Measurements from ENCODE around the gene SLC12A5.
A peak's percentile ranks its signal among the peaks of the same experiment; 100 is the strongest.
"Not testable (repeated sequence)": the region's sequence is repeated elsewhere in the genome, so short reads cannot be mapped to it uniquely, and the experiment has no call there.

The SLC12A5 gene

GRCh38 chr20:46028772-46029371 is at the start of gene SLC12A5:
TSS of gene SLC12A5 (plus strand) at chr20:46029215. CDS start at chr20:46029345, 130 bp downstream.
- no peak for DNase-seq (ENCODE audit: low spot score)

DNA sequence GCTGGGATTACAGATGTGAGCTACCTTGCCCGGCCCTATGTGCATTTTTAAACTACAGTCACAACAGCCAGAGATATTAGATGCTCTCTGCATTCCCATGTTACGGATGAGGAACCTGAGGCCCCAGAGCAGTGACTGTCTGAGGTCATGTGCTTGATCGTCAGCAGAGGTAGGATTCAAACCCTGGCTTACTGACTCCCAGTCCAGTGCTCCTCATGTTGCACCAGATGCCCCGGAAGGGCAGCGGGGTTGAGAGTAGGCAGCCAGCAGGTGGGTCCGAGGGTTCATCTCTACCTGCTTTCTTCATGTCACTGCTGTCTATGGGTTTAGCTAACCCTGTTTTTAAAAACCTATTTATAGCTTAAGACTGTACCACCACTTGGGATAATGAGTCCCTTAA is 47.8 kb upstream of the SLC12A5 start:
- no peak for DNase-seq (ENCODE audit: low spot score)

DNA sequence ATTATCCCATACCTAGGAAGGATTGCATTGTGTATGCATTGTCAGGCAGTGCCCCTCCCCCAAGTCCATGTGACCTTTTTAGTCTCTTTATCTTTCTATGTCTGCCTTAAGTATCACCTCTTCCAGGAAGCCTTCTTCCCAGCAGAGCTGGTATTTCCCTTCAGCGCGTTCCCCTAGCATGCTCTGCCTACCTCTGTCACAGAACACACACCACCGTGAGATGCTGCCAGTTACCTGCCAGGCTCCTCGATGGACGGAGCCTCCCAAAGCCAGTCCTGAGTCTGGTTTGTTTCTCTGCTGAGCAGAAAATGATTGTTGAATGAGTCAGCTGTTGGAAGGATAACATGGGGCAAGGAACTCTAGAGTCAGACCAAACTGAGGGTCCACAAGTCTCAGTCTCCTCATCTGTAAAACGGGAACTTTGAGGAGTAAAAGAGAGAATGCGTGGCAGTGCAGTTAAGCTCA is 45.7 kb upstream of the SLC12A5 start:
- DNase-seq (ENCODE audit: low spot score), result no peak

- no peak for DNase-seq (ENCODE audit: low spot score)
Measured at GRCh38 chr20:45985573-45985972, 43.4 kb upstream of the SLC12A5 start.

- peak; percentile 90 for DNase-seq (ENCODE audit: low spot score)
Measured at GRCh38 chr20:45987108-45987780, 41.8 kb upstream of the SLC12A5 start.

- DNase-seq (ENCODE audit: low spot score), result not testable (repeated sequence)
Measured at GRCh38 chr20:45988830-45989229, 40.2 kb upstream of the SLC12A5 start.

DNA sequence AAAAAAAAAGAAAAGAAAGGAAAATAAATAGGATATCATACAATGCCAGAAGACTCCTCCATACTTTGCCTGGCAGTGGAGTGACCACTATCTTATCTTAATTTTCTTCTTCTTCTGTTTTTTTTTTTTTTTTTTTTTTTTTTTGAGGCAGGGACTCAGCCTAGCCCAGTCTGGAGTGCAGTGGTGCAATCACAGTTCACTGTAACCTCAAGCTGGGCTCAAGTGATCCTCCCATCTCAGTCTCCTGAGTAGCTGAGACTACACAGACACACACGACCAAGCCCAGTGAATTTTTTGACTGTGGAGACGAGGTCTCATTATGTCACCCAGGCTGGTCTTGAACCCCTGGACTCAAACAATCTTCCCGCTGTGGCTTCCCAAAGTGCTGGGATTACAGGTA is 37.4 kb upstream of the SLC12A5 start:
- no peak for DNase-seq (ENCODE audit: low spot score)

- DNase-seq (ENCODE audit: low spot score), result peak; percentile 56
Measured at GRCh38 chr20:45993197-45993951, 35.6 kb upstream of the SLC12A5 start.

- no peak for DNase-seq (ENCODE audit: low spot score)
Measured at GRCh38 chr20:45994761-45995493, 34.1 kb upstream of the SLC12A5 start.

DNA sequence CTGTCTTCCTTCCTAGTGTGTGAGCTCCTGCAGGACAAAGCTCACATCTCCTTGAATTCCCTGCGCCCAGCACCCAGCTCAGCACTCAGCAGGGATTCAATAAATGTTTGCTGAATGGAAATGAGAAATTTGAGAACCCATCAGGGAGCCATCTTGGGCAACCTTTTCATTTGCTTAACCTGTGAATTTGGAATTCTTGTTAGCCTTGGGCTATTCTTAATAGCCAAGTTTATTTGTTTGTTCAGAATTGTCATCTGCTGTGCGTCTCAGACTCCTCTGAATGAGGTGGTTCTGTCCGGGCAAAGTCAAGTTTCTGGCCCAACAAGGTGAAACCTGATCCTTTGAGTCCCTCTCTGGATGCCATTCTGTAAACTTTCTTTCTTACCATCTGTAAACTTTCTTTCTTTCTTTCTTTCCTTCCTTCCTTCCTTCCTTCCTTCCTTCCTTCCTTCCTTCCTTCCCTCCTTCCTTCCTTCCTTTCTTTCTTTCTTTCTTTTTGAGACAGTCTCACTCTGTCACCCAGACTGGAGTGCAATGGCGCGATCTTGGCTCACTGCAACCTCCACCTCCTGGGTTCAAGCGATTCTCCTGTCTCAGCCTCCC is 33.4 kb upstream of the SLC12A5 start:
- not testable (repeated sequence) for DNase-seq (ENCODE audit: low spot score)

DNA sequence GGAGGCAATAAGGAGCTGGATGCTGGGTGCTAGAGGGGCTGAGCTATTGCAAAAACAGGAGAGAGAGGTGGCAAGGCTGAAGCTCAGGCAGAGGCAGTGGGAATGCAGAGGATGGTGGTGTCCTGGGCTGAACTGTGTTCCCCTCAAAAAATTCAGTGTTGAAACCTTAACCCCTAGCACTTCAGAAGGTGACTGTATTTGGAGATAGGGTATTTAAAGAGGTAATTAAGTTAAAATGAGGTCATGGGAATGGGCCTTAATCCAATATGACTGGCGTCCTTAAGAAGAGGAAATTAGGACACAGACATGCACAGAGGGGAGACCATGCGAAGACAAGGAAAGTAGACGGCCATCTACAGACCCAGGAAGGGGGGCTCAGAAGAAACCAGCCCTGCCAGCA is 31.8 kb upstream of the SLC12A5 start:
- DNase-seq (ENCODE audit: low spot score), result no peak

DNA sequence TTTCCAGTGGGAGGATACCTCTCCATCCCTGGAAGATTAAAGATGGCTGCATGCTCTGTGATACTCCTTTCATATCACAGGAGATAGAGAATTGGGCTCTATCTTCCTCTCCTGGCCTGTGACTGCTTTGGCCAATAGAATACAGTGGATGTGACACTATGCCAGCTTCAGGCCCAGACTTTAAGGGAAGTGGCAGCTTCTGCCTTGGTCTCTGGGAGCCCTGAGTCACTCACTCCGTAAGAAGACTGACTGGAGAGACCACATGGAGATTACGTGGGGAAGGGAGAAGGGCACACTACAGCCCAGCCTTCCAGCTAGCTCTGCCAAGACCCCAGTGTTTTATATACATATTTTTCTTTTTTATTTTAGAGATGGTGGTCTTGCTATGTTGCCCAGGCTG is 30.7 kb upstream of the SLC12A5 start:
- no peak for DNase-seq (ENCODE audit: low spot score)

DNA sequence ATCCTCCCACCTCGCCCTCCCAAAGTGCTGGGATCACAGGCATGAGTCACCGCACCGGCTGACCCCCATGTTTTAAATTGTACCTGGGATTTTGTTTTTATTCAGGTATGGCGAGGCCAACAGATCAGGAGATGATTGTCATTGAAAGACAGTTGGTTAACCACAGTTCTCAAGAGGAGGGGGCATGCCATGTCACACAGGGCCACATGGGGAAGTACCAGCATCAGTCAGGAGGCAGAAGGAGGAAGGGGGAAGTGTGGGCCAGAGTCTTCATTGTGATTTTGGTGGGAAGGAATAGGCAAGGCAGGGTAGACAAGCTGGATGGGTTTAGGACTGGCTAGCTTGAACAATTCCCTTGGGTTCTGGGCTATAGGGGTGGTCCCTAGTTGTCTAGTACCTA is 30.3 kb upstream of the SLC12A5 start:
- DNase-seq (ENCODE audit: low spot score), result no peak

GRCh38 chr20:45999557-46000261 is 29.3 kb upstream of the SLC12A5 start:
- DNase-seq (ENCODE audit: low spot score), result no peak

- no peak for DNase-seq (ENCODE audit: low spot score)
Measured at GRCh38 chr20:46000262-46000996, 28.6 kb upstream of the SLC12A5 start.

- DNase-seq (ENCODE audit: low spot score), result no peak
Measured at GRCh38 chr20:46001498-46001897, 27.5 kb upstream of the SLC12A5 start.

DNA sequence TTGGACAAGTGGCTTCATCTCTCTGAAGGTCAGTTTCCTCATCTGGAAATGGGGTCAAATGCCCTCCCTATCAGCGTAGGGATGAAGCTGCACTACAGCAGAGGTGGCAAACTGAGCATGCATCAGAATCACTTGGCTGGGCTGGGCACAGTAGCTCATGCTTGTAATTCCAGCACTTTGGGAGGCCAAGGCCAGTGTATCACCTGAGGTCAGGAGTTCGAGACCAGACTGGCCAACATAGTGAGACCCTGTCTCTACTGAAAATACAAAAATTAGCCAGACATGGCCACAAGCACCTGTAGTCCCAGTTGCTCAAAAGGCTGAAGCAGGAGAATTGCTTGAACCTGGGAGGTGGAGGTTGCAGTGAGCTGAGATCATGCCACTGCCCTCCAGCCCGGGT is 27.0 kb upstream of the SLC12A5 start:
- DNase-seq (ENCODE audit: low spot score), result no peak

- no peak for DNase-seq (ENCODE audit: low spot score)
Measured at GRCh38 chr20:46004187-46004586, 24.8 kb upstream of the SLC12A5 start.

- DNase-seq (ENCODE audit: low spot score), result no peak
Measured at GRCh38 chr20:46004889-46005473, 24.0 kb upstream of the SLC12A5 start.

- DNase-seq (ENCODE audit: low spot score), result no peak
Measured at GRCh38 chr20:46006022-46006705, 22.9 kb upstream of the SLC12A5 start.

Data from ecto neural progenitor cell (in vitro differentiated cells).